ENCODE measurements around the gene CNTD1.

DNA sequence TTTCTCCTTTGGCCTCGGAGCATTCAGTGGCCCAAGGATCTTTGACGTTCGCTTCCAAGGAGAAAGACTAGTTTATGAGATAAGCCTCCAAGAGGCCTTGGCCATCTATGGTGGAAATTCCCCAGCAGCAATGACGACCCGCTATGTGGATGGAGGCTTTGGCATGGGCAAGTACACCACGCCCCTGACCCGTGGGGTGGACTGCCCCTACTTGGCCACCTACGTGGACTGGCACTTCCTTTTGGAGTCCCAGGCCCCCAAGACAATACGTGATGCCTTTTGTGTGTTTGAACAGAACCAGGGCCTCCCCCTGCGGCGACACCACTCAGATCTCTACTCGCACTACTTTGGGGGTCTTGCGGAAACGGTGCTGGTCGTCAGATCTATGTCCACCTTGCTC lies 53.7 kb downstream of the CNTD1 start:
- no peak for TF ChIP-seq EP300 (IDR thresholded peaks at IDR 0.05)
- TF ChIP-seq, protein P1, sequence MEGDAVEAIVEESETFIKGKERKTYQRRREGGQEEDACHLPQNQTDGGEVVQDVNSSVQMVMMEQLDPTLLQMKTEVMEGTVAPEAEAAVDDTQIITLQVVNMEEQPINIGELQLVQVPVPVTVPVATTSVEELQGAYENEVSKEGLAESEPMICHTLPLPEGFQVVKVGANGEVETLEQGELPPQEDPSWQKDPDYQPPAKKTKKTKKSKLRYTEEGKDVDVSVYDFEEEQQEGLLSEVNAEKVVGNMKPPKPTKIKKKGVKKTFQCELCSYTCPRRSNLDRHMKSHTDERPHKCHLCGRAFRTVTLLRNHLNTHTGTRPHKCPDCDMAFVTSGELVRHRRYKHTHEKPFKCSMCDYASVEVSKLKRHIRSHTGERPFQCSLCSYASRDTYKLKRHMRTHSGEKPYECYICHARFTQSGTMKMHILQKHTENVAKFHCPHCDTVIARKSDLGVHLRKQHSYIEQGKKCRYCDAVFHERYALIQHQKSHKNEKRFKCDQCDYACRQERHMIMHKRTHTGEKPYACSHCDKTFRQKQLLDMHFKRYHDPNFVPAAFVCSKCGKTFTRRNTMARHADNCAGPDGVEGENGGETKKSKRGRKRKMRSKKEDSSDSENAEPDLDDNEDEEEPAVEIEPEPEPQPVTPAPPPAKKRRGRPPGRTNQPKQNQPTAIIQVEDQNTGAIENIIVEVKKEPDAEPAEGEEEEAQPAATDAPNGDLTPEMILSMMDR (IDR thresholded peaks at IDR 0.05): no peak
- no peak for TF ChIP-seq HDAC2 (IDR thresholded peaks at IDR 0.05)
- TF ChIP-seq, protein P2, sequence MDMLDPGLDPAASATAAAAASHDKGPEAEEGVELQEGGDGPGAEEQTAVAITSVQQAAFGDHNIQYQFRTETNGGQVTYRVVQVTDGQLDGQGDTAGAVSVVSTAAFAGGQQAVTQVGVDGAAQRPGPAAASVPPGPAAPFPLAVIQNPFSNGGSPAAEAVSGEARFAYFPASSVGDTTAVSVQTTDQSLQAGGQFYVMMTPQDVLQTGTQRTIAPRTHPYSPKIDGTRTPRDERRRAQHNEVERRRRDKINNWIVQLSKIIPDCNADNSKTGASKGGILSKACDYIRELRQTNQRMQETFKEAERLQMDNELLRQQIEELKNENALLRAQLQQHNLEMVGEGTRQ (IDR thresholded peaks at IDR 0.05): no peak
- no peak for TF ChIP-seq HMGXB4 (CRISPR knock-in tag; IDR thresholded peaks at IDR 0.05; ENCODE audit: borderline replicate concordance)
- TF ChIP-seq CEBPB (IDR thresholded peaks at IDR 0.05): no peak
- no peak for TF ChIP-seq RAD21 (conservative IDR thresholded peaks at IDR 0.05 in 1 of 2, IDR thresholded peaks at IDR 0.05 in 1 of 2)
- TF ChIP-seq SMC3 (IDR thresholded peaks at IDR 0.05): no peak
- no peak for TF ChIP-seq NFE2L2 (conservative IDR thresholded peaks at IDR 0.05; ENCODE audit: low read length)

Data from A549 (cell line).